GM15510 (cell line): Measurements from ENCODE around the gene TMEM131L.

Experiments used
- POLR2A ChIP-seq: IDR thresholded peaks from 3 replicates; pipeline ENCODE4 v1.6.1; 2011; ENCODE audit warnings: borderline replicate concordance; ENCODE audit not compliant: insufficient read length; ENCODE audit errors: extremely low read depth

TMEM131L gene

GRCh38 chr4:153438916-153439756 lies 27.0 kb upstream of the TMEM131L start:
- no peak for TF ChIP-seq POLR2A

DNA sequence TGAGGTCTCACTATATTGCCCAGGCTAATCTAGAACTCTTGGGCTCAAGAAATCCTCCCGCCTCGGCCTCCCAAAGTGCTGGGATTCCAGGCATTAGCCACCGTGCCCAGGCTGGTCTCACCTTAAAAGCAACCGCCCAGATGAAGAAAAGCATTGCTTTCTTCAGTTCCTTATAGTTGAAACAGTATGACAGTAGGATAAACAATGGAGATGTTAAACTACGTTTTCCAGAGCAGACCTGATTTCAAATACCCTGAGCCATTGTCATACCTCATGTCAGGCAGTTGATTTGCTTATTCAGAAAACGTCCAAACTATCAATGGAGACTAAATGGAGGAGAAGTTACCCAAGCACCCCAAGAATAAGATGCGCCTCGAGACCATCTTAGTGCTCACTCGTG lies 26.3 kb upstream of the TMEM131L start:
- TF ChIP-seq POLR2A, result no peak

GRCh38 chr4:153440475-153440874 lies 25.7 kb upstream of the TMEM131L start:
- no peak for TF ChIP-seq POLR2A

DNA sequence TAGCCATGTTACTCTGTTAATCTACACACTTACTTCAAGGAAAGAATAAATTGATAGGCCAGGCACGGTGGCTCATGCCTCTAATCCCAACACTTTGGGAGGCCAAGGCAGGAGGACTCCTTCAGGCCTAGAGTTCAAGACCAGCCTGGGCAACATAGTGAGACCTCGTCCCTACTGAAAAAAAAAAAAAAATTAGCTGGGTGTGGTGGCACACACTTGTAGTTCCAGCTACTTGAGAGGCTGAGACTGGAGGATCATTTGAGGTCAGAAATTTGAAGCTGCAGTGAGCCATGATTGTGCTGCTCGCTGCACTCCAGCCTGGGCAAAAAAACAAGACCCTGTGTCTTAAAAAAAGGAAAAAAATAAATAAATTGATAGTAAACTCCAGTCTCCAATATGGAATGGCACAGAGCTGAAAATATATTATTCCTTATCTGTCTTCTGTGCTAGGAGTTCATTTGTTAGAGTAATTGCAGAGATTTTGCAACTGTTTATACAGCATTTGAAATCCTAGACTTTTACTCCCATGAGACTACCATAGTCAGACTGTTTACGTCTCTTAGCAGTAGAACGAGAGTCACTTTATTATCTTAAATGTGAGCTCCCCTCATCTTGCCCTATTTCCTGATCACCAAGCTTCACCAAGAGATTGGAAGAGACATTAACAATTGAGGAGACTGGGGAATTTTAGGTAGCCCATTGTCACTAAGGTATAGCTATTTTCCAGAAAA lies 18.8 kb upstream of the TMEM131L start:
- no peak for TF ChIP-seq POLR2A

DNA sequence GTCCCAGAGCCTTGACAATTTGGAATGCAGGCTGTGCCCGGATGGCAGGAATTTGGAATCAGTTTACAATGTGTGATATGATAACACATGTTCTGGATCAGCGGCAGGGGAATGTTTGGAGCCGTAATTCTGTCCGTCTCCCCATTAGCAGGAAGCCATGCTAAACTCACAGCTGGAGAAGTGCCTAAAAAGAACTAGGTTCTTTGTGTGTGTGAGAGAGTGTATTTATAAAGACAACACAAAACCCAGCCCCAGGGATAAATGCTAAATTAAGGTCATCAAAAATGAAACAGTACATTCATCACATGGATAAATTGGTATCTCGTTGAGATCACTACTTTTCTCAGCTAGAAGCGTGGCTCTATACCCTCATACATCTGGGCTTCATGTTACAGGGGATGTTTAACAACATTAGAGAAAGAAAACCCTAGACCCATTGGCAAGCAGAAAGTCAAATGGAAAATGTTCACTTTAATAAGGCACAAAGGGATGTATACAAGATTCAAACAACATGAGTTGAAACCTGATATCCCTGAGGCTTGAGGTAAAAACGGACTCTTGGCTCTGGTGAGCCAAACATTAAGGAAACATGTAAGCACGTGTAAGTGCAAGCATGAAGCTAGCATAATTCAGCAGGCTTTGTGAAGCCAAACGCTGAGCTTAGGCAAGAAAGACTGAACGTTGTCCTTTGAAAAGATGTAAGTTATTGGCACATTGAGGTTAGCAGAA lies 18.0 kb upstream of the TMEM131L start:
- no peak for TF ChIP-seq POLR2A

DNA sequence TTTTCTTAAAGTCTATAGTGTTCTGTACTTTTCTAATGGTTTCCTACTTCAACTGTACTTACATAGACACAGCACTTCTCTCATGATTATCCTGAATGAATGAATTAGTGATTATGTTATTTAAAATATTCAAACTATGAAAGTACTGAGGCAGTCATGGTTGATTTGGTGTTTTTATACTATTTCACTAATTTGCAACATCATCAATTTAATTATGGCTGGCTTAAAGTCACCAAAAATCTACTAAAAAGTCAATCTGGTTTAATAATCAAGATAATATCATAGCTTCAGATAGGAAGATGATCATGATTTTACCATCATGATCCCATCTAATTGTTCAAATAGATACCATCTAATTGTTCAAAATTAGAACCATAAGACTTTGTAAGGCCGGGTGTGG lies 16.8 kb upstream of the TMEM131L start:
- no peak for TF ChIP-seq POLR2A

DNA sequence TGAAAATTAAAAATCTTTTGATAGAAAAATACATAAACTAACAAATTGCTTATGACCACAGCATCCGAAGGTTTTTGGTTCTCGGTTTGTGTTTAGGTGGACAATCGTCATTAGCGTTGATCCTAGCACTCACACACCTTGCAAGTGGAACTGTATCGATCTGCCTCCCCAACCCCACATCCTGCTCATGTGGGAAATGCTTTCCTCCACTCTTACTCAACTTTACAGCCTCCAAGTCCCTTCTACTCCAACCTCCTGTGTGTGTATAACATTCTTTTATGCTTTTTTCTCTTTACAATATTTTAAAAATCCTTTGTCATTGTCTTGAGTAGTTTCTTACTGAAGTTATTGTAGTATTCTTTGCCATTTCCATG lies 15.6 kb upstream of the TMEM131L start:
- TF ChIP-seq POLR2A, result no peak

GRCh38 chr4:153451911-153452657 lies 14.1 kb upstream of the TMEM131L start:
- TF ChIP-seq POLR2A, result no peak

DNA sequence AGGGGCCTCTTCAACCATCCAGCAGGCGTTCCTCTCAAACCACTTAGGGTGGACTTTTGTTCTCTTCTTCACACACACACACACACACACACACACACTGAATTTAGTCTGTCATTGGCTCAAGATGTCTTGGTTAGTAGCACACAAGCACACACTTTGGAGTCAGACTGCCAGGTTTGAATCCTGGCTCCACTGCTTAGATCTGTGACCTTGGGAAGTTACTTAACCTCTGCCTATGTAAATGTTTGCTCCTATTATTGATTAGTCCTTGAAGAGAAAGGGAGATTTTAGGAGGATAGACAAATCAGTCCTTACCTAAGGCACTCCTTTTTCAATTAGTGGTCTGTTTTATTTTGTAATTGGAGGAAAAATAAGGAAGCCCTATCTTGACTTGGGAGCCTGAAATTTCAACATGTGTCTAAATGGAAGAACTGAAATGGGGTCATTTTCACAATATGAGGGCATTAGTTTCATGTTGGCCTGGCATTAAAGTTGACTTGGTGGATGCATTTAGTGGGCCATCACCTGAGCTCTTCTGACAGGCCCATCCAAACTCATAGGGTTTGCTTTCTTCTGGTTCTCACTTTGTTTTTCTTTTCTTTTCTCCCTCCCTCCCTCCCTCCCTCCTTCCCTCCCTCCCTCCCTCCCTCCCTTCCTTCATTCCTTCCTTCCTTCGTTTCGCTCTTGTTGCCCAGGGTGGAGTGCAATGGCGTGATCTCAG lies 13.3 kb upstream of the TMEM131L start:
- no peak for TF ChIP-seq POLR2A

DNA sequence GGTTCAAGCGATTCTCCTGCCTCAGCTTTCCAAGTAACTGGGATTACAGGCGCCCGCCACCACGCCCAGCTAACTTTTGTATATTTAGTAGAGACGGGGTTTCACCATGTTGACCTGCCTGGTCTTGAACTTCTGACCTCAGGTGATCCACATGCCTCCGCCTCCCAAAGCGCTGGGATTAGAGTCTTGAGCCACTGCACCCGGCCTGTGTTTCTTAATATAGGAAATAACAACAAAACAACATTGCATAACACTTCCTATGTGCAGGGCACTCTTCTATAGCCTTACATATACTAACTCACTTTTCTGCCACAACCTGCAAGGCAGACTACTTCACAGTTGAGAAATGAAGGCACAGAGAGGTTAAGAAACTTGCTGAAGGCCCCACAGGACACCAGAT lies 12.8 kb upstream of the TMEM131L start:
- no peak for TF ChIP-seq POLR2A

DNA sequence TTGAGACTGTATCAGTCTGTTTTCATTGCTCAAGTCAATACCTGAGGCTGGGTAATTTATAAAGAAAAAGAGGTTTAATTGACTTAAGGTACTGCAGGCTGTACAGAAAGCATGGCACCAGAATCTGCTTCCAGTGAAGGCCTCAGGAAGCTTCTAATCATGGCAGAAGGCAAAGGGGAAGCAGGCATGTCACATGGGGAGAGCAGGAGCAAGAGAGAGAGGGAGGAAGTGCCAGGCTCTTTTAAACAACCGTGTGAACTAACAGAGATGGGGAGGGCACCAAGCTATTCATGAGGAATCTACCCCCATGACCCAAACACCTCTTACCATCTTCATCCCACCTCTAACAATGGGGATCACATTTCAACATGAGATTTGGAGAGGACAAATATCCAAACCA lies 7.2 kb upstream of the TMEM131L start:
- TF ChIP-seq POLR2A, result no peak

- TF ChIP-seq POLR2A, result no peak
Measured at GRCh38 chr4:153464068-153464467, 2.1 kb upstream of the TMEM131L start.

- TF ChIP-seq POLR2A, result no peak
Measured at GRCh38 chr4:153465140-153465539, 1.0 kb upstream of the TMEM131L start.

- TF ChIP-seq POLR2A, result no peak
Measured at GRCh38 chr4:153465615-153466080, 512 bp upstream of the TMEM131L start.
